Measurements from ENCODE around the gene GABRR3.

DNA sequence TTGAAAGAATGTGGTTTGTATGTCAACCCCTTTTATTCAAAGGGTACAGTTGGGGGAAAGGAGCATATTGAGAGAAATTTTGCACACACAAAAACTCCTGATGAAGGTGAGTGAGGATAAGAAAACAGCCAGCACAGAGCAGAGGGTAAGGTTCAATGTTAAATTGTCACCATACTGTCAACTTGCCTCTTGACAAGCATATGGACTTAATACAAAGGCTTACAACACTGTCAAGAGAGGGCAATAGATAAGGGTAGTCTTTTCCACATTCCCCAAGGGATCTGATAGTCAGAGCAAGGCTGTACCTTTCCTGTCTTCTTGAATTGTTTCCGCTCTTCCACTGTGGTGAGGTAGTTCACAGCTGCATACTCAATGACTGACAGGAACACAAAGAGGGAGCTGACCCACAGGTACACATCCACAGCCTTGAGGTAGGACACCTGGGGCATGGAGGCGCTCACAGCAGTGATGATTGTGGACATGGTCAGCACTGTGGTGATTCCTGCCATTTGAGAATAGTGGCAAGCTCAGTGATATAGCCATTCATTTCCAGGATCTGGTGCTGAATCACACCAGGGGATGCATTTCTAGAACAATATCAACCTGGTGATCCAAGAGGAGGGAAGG, 42.5 kb downstream of the GABRR3 start:
- TF ChIP-seq, protein P1, sequence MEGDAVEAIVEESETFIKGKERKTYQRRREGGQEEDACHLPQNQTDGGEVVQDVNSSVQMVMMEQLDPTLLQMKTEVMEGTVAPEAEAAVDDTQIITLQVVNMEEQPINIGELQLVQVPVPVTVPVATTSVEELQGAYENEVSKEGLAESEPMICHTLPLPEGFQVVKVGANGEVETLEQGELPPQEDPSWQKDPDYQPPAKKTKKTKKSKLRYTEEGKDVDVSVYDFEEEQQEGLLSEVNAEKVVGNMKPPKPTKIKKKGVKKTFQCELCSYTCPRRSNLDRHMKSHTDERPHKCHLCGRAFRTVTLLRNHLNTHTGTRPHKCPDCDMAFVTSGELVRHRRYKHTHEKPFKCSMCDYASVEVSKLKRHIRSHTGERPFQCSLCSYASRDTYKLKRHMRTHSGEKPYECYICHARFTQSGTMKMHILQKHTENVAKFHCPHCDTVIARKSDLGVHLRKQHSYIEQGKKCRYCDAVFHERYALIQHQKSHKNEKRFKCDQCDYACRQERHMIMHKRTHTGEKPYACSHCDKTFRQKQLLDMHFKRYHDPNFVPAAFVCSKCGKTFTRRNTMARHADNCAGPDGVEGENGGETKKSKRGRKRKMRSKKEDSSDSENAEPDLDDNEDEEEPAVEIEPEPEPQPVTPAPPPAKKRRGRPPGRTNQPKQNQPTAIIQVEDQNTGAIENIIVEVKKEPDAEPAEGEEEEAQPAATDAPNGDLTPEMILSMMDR (IDR thresholded peaks at IDR 0.05; ENCODE audit: low read depth, low read length, poor library complexity, severe bottlenecking) = no peak
- no peak for TF ChIP-seq EZH2phosphoT487 (IDR thresholded peaks at IDR 0.05; ENCODE audit: borderline replicate concordance, low read length)
